HepG2 (cell line): Measurements from ENCODE around the gene MAN1A1. TPM values are rescaled to one million over a fixed set of nuclear protein-coding genes. Genes with fewer than 3 reads are reported as not detected.

Source experiments
- ATAC-seq: fragments of 200-7000 bp; cut with Tn5 transposase; 3 replicates; pipeline ENCODE4 v1.9.1; 2020; ENCODE audit warnings: mild to moderate bottlenecking, moderate library complexity
- BruUV-seq: library from RNA; stranded (reverse); fragments of 400-500 nt; replicated peaks from 2 replicates; lab custom pipeline; 2021; lab: Mats Ljungman, UMichigan
- CTCF ChIA-PET: fragments of 300-600 bp; formaldehyde crosslinking; extraction: SDS; loops from one replicate; lab custom pipeline; 2021; ENCODE audit warnings: low total read pairs, inconsistent platforms, low intra/inter-chr PET ratio; lab: Yijun Ruan, JAX
- POLR2A ChIA-PET: fragments of 350-600 bp; sonication (Branson Sonifier 250); formaldehyde crosslinking; loops from one replicate; lab custom pipeline; 2020; ENCODE audit warnings: antibody characterized with exemption, inconsistent platforms; lab: Yijun Ruan, JAX
- DNase-seq: peaks from one replicate; pipeline ENCODE4 v3.0.0-alpha.2; 2015; ENCODE audit warnings: low spot score
- FAIRE-seq: peaks from 3 replicates; lab custom pipeline; 2011; peaks lifted over from hg19 to GRCh38; lab: Jason Lieb, UNC
- H2AFZ ChIP-seq: one replicate; pipeline ENCODE4 v1.6.1; 2011; ENCODE audit warnings: low read length, inconsistent platforms
- H3K27ac ChIP-seq: fragments of 300-600 bp; 3 replicates; pipeline ENCODE4 v1.8.0; 2011; ENCODE audit warnings: mixed run types, mild to moderate bottlenecking, mixed read lengths, low read length, inconsistent platforms; ENCODE audit not compliant: insufficient read depth; ENCODE audit errors: extremely low read length
- H3K27me3 ChIP-seq, 2 experiments: fragments of 200-600 bp in 1 of 2; 2 replicates in 1 of 2; 3 replicates in 1 of 2; pipeline versions ENCODE4 v1.6.0 to v1.8.0; 2011; ENCODE audit warnings: low read length in 2 of 2, mild to moderate bottlenecking in 2 of 2, moderate library complexity in 2 of 2, inconsistent platforms in 1 of 2; ENCODE audit not compliant: insufficient read depth in 2 of 2, control insufficient read depth in 1 of 2
- H3K36me3 ChIP-seq, 2 experiments: fragments of 200-600 bp in 1 of 2; replicated peaks in 1 of 2; 2 replicates in 1 of 2; 3 replicates in 1 of 2; pipeline versions ENCODE4 v1.5.1 to v1.8.0; 2011; ENCODE audit warnings: low read length in 2 of 2, inconsistent platforms in 1 of 2; ENCODE audit not compliant: insufficient read depth in 2 of 2, control insufficient read depth in 1 of 2
- H3K4me1 ChIP-seq: 2 replicates; pipeline ENCODE4 v1.5.1; 2012; ENCODE audit warnings: low read length, inconsistent platforms; ENCODE audit not compliant: insufficient read depth
- H3K4me2 ChIP-seq: 2 replicates; pipeline ENCODE4 v1.6.0; 2011; ENCODE audit warnings: low read depth, low read length, inconsistent platforms
- H3K4me3 ChIP-seq, 3 experiments: fragments of 200-600 bp in 1 of 3; sonication (generic), shearing (Covaris generic) in 1 of 3; replicated peaks in 1 of 3; 2 replicates each; pipeline ENCODE4 v1.5.1; 2011 to 2016; ENCODE audit warnings: low read length in 3 of 3, inconsistent platforms in 2 of 3, low read depth in 2 of 3, mild to moderate bottlenecking in 2 of 3, control low read depth in 1 of 3, mixed read lengths in 1 of 3; ENCODE audit not compliant: insufficient read depth in 1 of 3
- H3K79me2 ChIP-seq: one replicate; pipeline ENCODE4 v1.6.1; 2011; ENCODE audit warnings: low read length, inconsistent platforms; ENCODE audit not compliant: insufficient read depth
- H3K9ac ChIP-seq: 2 replicates; pipeline ENCODE4 v1.6.0; 2011; ENCODE audit warnings: mild to moderate bottlenecking, low read depth, low read length, inconsistent platforms; ENCODE audit not compliant: insufficient read depth
- H3K9me3 ChIP-seq: 2 replicates; pipeline ENCODE4 v1.5.1; 2012; ENCODE audit warnings: mild to moderate bottlenecking, low read length
- H4K20me1 ChIP-seq: 2 replicates; pipeline ENCODE4 v1.6.0; 2011; ENCODE audit warnings: inconsistent platforms, mild to moderate bottlenecking, low read length, moderate library complexity; ENCODE audit not compliant: insufficient read depth
- AGO2 ChIP-seq: fragments of 200-400 bp; formaldehyde crosslinking; optimal IDR thresholded peaks from 2 replicates; pipeline ENCODE3; 2017; ENCODE audit warnings: mild to moderate bottlenecking, low read depth, low read length, moderate library complexity
- SRSF1 ChIP-seq: fragments of 200-400 bp; formaldehyde crosslinking; optimal IDR thresholded peaks from 2 replicates; pipeline ENCODE3; 2017; ENCODE audit warnings: mild to moderate bottlenecking, low read depth, low read length, moderate library complexity
- ZNF280D ChIP-seq: sonication (generic); formaldehyde crosslinking; IDR thresholded peaks from 2 replicates; pipeline ENCODE4 v1.5.1; 2020; ENCODE audit warnings: mild to moderate bottlenecking, missing genetic modification reagents
- ZNF687 ChIP-seq: sonication (generic); formaldehyde crosslinking; IDR thresholded peaks from 2 replicates; pipeline ENCODE4 v1.5.1; 2020; ENCODE audit warnings: mild to moderate bottlenecking, missing genetic modification reagents, moderate library complexity
- WGBS: methylation state at CpG from one replicate; pipeline ENCODE4 v1.1.6; 2017; ENCODE audit warnings: low lambda C conversion rate; 5-methylcytosine and 5-hydroxymethylcytosine counted together
- in situ Hi-C: cut with HindIII; loops from 2 replicates; pipeline ENCODE4 v1.10.0; 2017; ENCODE audit warnings: low pct_unique_long_range_greater_than_20kb; ENCODE audit not compliant: extremely low pct_ligation_motif_present
- intact Hi-C: fragments of 100-400 bp; cut with micrococcal nuclease; formaldehyde crosslinking; loops from one replicate; pipeline ENCODE4 v1.10.0; 2022; ENCODE audit not compliant: unreplicated experiment
- polyA plus RNA-seq, 8 experiments: library from polyadenylated mRNA; depleted of rRNA in 3 of 8; stranded (reverse) in 7 of 8; unstranded in 1 of 8; fragments of >200 nt; fragmentation: Illumina TruSeq in 4 of 8; extraction: Trizol in 4 of 8; gene quantifications; 2 replicates each; pipeline versions ENCODE4 v1.2.1 to v1.2.3, GENCODE V29; 2011 to 2016; ENCODE audit warnings: low read depth in 4 of 8, missing spikeins in 1 of 8, mixed read lengths in 1 of 8; ENCODE audit not compliant: insufficient read depth in 1 of 8
- total RNA-seq, 5 experiments: library from RNA; depleted of rRNA; stranded (reverse); fragments of >200 nt; fragmentation: Illumina TruSeq; extraction: Trizol; gene quantifications; 2 replicates each; pipeline ENCODE4 v1.2.3, GENCODE V29; 2016; ENCODE audit warnings: low read depth in 1 of 5

MAN1A1 gene
- total and polyA plus RNA-seq, 2 of the 13 experiments (the other 11 are each of a cell fraction or from before 2014, with no cell fraction given), result 156 to 236 TPM

- TF ChIP-seq ZNF687 (CRISPR knock-in tag), result no peak
- TF ChIP-seq ZNF280D (CRISPR knock-in tag), result no peak
- TF ChIP-seq, all 625 proteins: peak for 0
These were observed 72.5 kb downstream of the MAN1A1 start (continued) for GRCh38 chr6:119277052-119277451.

- WGBS, result 99% methylated on average over 2 of the region's 2 CpGs
- peaks cover 15% of the 10 kb centered on the region for H3K9me3 ChIP-seq
- intact Hi-C loops, result no loop called here
- peaks cover 62% of the 10 kb centered on the region for H3K79me2 ChIP-seq
- H3K4me3 ChIP-seq, result no peak overlapping the region
- FAIRE-seq (no peak), ATAC-seq (no peak), DNase-seq (no peak)
- TF ChIP-seq AGO2 (peak; percentile 19), SRSF1 (no peak)
- peaks cover 19 to 76% of the 10 kb centered on the region in 2 experiments for H3K36me3 ChIP-seq
- no peak overlapping the region for H3K4me2 ChIP-seq
- no TSS peak for BruUV-seq
- H4K20me1 ChIP-seq, result peaks cover 43% of the 10 kb centered on the region
- H3K27ac ChIP-seq, result no peak overlapping the region
- H3K27me3 ChIP-seq, result no peaks in the 10 kb centered on the region
- POLR2A ChIA-PET, result no interaction called here
- no peak overlapping the region for H2AFZ ChIP-seq
- H3K4me1 ChIP-seq, result no peaks in the 10 kb centered on the region
- no peak overlapping the region for H3K9ac ChIP-seq
- CTCF ChIA-PET, result no interaction called here
- in situ Hi-C loops, result no loop called here
These were observed 73.3 kb downstream of the MAN1A1 start for GRCh38 chr6:119276211-119276610.
